GM21723 (cell line): Measurements from ENCODE around the gene NINL.

ENCODE experiments used
- ATAC-seq: cut with Tn5 transposase; IDR thresholded peaks from one replicate; pipeline ENCODE4 v1.9.1; 2021; ENCODE audit warnings: mild to moderate bottlenecking, moderate library complexity; ENCODE audit not compliant: unreplicated experiment

NINL gene

DNA sequence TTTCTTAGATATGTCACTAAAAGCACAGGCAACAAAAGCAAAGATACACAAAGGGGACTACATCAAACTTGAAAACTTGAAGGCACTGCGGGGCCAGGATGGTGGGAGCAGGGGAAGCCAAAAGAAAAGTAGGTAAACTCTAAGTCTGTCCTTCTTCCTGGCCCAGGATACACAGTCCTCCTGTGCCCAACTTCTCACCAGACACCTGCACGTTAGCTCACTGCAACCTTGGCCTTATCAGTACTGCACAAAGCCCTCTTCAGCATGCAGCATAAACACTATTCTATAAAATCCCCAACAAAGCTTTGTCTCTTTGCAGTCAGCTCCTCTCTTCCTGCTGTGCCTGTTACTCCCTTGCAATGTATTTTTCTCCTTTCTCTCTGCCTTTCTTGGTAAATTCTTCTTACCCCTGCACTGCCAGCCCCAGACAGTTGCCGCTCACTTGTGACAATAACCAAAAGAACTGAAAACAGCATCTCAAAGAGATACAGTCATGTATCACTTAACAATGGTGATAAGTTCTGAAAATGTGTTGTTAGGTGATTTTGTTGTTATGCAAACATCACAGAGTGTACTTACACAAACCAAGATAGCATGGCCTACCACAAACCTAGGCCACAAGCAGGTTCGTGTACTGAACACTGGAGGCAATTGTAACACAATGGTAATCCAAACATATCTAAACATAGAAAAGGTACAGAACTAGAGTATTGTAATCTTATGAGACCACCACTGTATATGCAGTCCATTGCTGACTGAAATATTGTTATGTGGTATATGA, 51.2 kb downstream of the NINL start:
- no peak for ATAC-seq

DNA sequence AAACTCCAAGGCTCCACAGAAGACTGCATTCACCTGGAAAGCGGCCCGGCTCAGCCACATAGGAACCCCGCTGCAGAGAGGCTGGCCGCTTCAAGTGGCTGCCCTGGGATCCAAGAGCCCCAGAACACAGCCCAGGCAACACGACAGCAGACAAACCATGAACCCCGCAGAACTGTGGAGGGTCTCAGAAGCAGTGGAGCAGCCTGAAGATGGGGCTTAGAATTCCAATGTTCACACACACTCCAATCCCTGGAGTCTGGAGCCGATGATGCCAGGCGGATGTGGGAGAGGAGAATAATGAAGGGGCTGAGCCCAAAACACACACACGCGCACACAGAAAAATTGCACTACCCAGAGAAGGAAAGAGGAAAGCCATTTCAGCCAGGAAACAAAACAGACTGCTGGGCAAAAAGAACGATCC, 52.4 kb downstream of the NINL start:
- ATAC-seq: no peak

DNA sequence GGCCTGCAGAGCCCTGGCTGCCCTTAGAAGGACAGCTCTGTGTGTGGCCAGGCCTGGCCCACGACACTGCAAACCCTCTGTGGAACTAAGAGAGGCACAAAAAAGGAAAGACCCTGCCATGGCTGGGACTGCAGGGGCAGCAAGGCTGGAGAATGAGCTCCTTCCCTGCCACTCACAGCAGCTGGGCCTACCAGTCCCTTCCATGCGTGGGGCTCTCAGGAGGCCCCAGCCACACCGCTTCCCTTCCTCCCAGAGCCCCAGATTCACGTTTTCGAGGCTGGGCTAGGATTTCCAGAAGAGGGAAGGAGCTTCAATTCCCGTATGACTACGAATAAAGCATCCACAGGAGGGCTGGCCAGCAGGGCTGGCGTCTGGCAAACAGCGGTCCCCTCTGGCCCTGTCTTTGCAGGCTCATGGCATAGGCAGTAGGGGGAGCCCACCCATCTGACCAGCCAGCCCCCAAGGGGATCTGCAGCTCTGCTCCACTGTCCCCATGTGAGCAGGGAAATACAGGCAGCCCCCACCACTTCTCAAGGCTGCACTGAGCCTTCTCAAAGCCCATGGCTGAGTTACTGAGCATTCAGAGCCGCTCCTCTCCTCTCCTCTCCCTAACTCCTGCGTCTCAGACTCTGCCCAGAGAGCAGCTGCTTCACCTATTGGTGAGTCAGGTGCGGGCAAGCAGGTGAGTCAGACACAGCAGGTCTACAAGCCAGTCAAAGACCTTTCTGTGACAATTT, 53.1 kb downstream of the NINL start:
- no peak for ATAC-seq

DNA sequence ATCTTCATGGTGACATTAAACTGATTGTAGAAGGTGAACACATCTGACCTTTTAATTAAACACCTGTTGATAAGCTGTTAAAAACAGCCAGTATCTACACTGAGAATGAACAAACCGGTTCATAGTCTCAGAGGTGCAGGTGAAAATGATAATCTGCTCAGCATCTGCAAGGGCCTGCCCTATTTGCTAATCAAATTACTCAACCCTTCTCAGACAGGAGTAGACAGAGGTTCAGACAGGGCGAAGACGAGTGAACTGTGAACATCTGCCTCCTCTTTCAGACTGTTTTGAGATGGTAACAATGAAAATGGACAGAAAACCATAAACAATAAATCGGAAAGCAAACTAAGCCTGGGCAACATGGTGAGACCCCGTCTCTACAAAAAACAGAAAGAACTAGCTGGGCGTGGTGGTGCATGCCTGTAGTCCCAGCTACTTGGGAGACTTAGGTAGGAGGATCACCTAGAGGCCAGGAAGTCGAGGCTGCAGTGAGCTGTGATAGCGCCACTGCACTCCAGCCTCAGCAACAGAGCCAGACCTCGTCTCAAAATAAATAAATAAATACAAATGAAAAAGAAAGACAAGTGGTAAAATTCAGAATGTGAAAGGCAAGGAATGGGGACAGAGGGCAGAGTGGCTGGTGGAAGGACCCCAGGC, 55.9 kb downstream of the NINL start:
- no peak for ATAC-seq

GRCh38 chr20:25527949-25528348, 57.4 kb downstream of the NINL start:
- ATAC-seq: no peak

GRCh38 chr20:25526446-25526845, 58.9 kb downstream of the NINL start:
- no peak for ATAC-seq

- no peak for ATAC-seq
Observed at GRCh38 chr20:25525867-25526266, 59.5 kb downstream of the NINL start.

DNA sequence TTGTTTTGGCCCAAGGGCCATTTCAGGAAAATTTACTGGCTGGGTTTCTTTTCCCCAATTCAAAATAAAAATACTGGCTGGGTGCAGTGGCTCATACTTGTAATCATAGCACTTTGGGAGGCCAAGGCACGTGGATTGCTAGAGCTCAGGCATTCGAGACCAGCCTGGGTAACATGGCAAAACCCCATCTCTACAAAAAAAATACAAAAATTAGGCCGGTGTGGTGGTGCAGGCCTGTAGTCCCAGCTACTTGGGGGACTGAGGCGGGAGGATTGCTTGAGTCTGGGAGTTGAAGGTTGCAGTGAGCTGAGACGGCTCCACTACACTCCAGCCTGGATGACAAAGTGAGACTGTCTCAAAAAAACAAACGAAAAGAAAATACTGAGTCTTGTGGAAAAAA, 60.0 kb downstream of the NINL start:
- ATAC-seq: no peak

DNA sequence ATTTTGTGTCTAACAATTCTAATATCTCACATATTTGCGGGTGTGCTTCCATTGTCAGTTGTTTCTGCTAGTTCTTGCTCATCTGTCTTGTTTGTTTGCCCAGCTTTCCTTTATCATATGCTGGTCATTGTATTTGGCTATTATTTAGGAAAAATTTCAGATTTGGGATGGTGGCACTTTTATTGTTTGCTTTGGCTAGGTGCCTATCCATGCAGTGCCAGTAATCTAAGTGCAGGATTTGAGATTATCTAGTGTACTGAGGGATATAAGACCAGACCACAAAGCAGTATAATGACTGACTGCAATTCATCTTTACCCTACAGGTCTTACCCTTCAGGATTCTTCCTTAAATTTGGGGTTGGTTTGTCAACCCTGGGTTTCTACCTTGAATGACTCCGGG, 63.9 kb downstream of the NINL start:
- no peak for ATAC-seq

- no peak for ATAC-seq
Observed at GRCh38 chr20:25517124-25517523, 68.2 kb downstream of the NINL start.

DNA sequence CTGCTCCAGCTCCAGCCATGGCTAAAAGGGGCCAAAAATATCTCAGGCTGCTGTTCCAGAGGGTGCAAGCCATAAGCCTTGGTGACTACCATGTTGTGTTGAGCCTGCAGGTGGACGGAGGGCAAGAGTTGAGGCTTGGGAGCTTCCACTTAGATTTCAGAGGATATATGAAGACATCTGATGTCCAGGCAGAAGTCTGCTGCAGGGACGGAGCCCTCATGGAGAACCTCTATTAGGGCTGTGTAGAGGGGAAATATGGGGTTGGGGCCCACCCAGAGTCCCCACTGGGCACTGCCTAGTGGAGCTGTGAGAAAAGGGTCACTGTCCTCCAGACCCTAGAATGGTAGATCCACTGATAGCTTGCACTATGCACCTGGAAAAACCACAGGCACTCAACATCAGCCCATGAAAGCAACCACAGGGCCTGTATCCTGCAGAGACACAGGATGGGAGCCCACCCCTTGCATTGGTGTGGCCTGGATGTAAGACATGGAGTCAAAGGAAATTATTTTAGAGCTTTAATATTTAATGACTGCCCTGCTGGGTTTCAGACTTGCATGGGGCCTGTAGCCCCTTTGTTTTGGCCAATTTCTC, 70.5 kb downstream of the NINL start:
- no peak for ATAC-seq

- ATAC-seq: no peak
Observed at GRCh38 chr20:25514195-25514594, 71.1 kb downstream of the NINL start.

- no peak for ATAC-seq
Observed at GRCh38 chr20:25512709-25513108, 72.6 kb downstream of the NINL start.

DNA sequence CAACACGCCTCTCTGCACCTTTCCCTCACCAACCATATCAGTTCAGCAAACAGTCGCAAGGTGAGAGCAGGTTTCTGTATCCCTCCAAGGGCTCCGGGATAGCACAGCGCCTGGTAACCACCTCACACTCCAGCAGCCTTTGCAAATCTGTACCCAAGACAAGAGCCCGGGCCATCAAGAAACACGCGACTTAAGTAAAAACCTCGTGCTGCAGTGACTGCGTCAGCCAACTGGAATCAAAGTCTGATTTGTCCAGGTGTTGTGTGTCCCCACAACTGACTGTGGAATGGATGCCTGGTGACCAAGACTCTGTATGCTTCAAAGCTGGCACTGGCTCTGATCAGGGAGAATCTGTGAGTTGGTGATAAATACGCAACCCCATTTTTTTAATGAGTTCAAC, 74.1 kb downstream of the NINL start:
- no peak for ATAC-seq

DNA sequence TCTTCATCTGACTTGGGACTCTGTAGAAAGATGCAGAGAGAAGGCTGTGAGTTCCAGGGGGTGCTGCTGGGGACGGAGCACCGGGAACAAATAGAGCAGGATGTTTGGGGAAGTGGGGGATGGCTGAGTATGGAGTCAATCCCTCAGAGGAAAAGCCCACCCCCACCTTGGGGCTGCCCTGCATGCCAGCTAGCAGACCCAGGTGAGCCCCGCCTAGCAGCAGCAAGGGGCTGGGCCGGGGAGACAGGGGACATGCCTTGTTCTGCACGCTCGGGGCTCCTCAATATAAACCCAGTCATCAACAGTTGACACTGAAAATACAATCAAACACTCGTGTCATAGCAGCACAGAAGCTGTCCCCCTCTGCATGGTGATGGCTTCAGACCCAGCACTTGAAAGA, 74.6 kb downstream of the NINL start:
- no peak for ATAC-seq

- ATAC-seq: no peak
Observed at GRCh38 chr20:25510202-25510601, 75.1 kb downstream of the NINL start.

DNA sequence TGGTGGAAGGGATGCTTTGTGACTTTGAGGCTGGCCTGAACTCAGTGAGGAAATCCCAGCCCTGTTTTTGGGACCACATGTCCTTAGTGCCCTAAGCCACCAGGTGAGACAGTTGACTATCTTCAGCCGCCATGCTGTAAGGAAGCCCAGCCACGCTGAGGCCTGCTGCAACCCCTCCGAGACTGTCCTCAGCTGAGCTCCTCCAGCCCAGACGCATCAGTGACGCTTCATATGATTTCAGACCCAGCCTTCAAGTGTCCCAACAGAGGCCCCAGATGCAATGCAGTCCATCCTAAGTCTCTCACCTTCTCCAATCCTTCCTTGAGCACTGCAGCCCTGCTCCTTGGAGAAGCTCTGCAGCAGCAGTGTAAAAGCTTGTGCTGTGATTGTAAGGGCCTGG, 76.2 kb downstream of the NINL start:
- no peak for ATAC-seq

- no peak for ATAC-seq
Observed at GRCh38 chr20:25508083-25508770, 77.1 kb downstream of the NINL start.

- ATAC-seq: no peak
Observed at GRCh38 chr20:25507385-25508082, 77.8 kb downstream of the NINL start.

DNA sequence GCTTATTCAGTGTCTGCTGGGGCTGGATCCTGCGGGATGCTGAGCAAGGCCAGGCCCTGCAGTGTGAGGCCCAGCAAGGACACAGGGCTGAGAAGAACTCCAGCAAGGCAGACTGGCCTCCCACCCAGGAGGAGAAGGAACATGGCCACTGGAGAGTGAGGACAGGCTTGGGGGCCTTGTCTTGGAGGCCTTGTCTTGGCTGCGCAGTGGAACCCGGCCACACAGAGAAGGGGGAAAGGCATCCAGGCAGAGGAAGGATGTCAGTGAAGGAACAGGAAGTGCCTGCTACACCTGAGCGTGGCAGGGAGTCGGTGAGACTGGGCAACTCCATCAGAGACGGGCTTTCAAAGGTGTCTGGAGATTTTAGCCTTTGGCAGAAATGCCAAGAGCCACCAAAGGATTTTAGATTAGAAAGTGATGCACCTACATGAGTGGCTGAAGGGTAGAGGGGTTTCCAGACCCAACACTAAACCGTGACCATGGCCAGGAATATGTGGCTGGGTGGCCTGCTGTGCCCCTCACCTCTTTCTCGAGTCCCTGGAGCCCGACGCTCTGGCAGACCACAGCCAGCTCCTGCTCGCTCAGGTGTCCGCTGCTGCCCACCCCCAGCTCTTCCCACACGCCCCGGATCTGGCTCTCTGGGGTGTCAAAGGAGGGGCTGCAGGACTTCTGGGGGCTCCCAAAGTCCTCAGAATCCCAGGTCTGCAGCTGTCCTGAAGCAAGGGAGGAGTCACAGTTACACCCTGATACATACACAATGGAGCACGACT, 80.8 kb downstream of the NINL start:
- ATAC-seq: no peak
